Adrenal gland (tissue), 5 donors: Measurements from ENCODE around the gene KCNG3.

ENCODE experiments used
- POLR2A ChIP-seq, 2 donors: fragments of 450-650 bp; IDR thresholded peaks; one replicate each; pipeline ENCODE4 v1.6.1; 2017; ENCODE audit warnings: antibody characterized with exemption in 2 of 2, mild to moderate bottlenecking in 2 of 2, moderate library complexity in 1 of 2
- TF ChIP-seq, protein P1 (sequence below), 6 experiments: fragments of 450-650 bp in 4 of 6; fragments of 200-600 bp in 2 of 6; sonication (generic) in 1 of 6; IDR thresholded peaks; 1 replicate in 5 of 6; 2 replicates in 1 of 6; pipeline versions ENCODE4 v1.5.1 to v1.8.0; 2016 to 2021; ENCODE audit warnings: antibody characterized with exemption in 6 of 6, mild to moderate bottlenecking in 2 of 6, moderate library complexity in 1 of 6
- donor health status: DM: no; HTN: no; CAD: no.

DNA sequence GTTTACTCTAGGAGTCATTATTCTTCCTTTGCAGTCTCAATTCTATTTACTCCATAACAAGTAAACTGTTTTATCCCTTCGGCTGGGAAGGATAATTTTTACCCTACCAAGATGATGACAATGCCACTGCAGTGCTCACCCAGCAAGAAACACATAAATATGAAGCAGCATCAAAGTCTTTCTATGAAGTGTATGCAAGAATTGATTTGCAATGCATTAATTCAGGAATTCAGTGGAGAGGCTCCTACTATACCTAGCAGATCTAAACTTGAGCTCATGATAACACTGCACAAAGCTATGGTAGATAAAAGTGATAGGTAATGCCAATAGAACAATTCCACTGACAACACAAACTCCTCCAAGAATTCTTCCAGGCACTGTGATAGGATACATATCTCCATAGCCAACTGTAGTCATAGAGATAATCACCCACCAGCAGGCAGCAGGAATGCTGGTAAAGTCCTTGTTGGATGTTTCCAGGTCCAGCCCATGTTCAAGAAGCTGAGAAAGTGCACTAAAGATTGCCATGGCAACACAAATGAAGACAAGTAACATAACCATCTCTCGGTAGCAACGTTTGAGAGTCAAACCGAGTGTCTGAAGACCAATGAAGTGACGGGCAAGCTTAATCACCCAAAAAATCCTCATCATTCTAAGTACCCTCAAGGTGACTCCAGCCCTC is 49.9 kb downstream of the KCNG3 start:
- TF ChIP-seq, protein P1, sequence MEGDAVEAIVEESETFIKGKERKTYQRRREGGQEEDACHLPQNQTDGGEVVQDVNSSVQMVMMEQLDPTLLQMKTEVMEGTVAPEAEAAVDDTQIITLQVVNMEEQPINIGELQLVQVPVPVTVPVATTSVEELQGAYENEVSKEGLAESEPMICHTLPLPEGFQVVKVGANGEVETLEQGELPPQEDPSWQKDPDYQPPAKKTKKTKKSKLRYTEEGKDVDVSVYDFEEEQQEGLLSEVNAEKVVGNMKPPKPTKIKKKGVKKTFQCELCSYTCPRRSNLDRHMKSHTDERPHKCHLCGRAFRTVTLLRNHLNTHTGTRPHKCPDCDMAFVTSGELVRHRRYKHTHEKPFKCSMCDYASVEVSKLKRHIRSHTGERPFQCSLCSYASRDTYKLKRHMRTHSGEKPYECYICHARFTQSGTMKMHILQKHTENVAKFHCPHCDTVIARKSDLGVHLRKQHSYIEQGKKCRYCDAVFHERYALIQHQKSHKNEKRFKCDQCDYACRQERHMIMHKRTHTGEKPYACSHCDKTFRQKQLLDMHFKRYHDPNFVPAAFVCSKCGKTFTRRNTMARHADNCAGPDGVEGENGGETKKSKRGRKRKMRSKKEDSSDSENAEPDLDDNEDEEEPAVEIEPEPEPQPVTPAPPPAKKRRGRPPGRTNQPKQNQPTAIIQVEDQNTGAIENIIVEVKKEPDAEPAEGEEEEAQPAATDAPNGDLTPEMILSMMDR (IDR thresholded peaks at IDR 0.05) = no peak
- TF ChIP-seq POLR2A (IDR thresholded peaks at IDR 0.05) = no peak
